HFF-Myc (cell line): Measurements from ENCODE around the gene SH2D5.

Experiments
- DNase-seq: peaks from one replicate; pipeline ENCODE4 v3.0.0-alpha.2; 2011; ENCODE audit warnings: low read depth; ENCODE audit errors: extremely low read depth
- H3K4me3 ChIP-seq: replicated peaks from 2 replicates; pipeline ENCODE4 v1.5.1; 2011; ENCODE audit warnings: low read depth, mild to moderate bottlenecking, control low read depth, low read length
- TF ChIP-seq, protein P1 (sequence below): IDR thresholded peaks from 2 replicates; pipeline ENCODE4 v1.5.1; 2012; ENCODE audit warnings: mild to moderate bottlenecking, low read depth, low read length, control low read depth; ENCODE audit errors: missing control alignments

SH2D5 gene

DNA sequence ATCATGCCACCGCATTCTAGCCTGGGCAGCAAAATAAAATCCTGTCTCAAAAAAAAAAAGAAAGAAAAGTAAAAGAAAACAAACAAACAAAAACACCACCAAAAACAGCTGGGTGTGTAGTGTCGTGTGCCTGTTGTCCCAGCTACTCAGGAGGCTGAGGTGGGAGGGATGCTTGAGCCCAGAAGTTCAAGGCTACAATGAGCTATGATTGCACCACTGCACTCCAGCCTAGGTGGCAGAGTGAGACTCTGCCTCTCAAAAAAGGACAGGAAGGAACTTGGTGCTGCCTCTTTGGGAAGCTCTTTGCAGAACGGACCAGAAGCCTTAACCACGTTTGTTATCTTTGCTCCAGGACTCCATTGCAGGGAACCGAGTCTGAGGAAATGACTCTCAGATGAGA is 25.7 kb downstream of the SH2D5 start:
- DNase-seq, result no peak
- TF ChIP-seq, protein P1, sequence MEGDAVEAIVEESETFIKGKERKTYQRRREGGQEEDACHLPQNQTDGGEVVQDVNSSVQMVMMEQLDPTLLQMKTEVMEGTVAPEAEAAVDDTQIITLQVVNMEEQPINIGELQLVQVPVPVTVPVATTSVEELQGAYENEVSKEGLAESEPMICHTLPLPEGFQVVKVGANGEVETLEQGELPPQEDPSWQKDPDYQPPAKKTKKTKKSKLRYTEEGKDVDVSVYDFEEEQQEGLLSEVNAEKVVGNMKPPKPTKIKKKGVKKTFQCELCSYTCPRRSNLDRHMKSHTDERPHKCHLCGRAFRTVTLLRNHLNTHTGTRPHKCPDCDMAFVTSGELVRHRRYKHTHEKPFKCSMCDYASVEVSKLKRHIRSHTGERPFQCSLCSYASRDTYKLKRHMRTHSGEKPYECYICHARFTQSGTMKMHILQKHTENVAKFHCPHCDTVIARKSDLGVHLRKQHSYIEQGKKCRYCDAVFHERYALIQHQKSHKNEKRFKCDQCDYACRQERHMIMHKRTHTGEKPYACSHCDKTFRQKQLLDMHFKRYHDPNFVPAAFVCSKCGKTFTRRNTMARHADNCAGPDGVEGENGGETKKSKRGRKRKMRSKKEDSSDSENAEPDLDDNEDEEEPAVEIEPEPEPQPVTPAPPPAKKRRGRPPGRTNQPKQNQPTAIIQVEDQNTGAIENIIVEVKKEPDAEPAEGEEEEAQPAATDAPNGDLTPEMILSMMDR, result no peak
- H3K4me3 ChIP-seq, result no peak overlapping the region

DNA sequence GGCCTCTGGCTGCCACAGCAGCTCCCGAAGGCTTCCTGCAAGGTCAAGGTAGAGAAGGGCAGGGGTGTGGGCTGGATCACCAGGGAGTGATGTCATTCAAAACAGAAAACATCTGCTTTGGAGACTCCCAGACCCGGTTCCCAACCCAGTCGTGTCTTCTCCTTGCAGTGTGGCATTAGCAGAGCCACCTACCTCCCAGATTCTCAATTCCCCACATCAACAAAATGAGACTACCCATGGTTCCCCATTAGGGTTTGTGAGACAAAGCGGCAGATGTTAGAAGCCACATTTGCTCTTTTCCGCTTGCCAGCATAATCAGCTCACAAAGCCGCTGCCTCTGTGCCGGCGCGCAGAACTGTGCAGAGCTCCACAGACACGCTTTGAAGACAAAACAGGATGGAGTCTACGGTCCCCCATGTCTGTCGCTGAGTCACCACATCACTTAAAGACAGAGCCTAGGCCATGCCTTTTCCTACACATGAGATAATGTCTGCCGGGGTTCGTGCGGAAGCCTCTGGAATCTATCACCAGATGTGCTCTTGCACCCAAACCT is 27.2 kb downstream of the SH2D5 start:
- TF ChIP-seq, protein P1, result no peak
- no peak overlapping the region for H3K4me3 ChIP-seq
- DNase-seq, result no peak

DNA sequence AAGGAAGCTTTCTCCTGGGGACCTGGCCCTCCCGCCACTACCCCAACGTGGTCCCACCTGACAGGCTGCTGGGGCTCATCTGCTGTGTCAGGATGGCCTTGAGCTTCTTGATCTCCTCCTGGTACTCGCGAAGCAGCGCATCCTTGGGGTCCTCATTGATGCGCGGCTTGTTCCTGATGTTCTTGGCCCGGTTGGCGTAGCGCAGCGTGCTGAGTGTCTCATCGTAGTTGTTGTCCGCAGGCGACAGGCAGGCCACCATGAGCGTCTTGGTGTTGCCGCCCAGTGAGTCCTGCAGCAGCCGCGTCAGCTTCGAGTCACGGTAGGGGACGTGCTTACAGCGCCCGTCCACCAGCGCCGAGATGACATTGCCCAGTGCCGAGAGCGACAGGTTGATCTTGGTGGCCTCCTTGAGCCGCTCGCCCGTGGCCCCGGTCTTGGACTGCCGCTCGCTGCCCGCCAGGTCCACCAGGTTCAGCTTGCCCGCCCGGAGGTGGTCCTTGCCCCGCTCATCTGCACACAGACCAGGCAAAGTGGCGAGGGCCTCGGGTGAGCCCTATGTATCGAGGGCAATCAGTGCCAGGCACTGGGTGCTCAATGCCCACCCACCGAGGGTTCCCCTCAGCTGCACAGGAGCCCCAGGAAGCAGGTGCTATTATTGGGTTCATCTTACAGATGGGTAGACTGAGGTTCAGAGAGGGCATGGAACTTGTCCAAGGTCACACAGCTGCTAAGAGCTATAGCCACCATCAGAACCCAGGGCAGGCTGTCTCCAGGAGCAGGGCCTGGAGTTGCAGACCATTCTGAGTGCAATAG is 27.9 kb downstream of the SH2D5 start:
- DNase-seq, result no peak
- TF ChIP-seq, protein P1, result no peak
- no peak overlapping the region for H3K4me3 ChIP-seq

DNA sequence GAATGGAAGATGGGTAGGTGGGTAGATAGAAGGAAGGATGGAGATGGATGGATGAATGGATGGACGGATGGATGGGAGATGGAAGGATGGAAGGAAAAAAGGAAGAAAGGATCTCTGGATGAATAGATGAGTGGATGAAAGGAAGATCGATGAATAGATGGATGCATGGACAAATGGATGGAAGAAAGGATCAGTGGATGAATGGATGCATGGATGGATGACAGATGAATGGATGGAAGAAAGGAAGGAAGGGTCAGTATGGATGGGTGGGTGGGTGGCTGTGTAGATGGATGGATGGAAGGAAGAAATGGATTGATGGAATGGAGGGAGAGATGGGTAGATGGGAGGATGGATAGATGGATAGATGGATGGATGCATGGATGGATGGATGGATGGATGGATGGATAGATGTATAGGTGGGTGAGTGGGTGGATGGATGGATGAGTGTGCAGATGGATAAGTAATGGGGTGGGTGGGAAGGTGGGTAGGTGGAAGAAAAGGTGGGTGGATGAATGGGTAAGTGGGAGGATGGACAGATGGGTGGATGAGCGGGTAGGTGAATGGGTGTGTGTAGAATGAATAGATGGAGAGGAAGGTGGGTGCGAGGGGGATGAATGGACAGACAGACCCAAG is 29.3 kb downstream of the SH2D5 start:
- H3K4me3 ChIP-seq, result no peak overlapping the region
- no peak for DNase-seq
- TF ChIP-seq, protein P1, result no peak

DNA sequence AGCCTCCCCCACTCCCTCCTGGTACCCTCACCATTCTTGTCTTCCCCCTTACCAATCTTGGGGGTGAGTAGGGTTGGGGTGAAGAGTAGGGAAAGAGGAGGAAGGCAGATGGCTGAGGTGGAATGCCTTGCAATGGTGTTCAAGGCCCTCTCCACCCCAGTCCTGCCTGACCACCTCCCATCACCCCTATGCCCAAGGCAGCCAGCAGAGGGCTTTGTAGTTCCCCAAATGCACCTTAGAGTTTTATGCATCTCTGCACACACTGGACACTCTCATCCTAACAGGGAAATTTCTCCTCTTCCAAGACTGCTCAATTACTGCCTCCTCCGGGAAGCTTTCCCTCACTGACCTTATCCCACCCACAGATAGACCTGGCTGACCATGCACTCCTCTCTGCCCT is 30.1 kb downstream of the SH2D5 start:
- no peak for DNase-seq
- TF ChIP-seq, protein P1, result peak; percentile 38
- no peak overlapping the region for H3K4me3 ChIP-seq

DNA sequence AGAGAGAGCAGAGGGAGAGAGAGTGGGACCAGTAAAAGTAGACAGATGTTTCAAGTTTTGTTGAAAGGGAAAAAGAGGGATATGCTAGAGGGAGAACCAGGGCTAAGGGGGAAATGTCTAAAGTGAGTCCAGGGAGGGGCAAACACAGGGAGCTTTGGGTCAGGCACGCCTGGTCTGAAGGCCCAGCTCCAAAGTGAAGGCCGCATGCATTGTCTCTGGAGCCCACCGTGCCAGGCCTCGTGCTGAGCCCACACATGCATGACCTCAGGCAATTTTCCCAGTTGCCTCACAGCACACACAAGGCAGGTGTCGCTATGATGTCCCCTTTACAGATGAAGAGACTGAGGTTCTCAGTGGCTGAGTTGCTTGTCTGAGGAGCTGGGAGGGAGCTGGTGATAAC is 30.7 kb downstream of the SH2D5 start:
- TF ChIP-seq, protein P1, result no peak
- DNase-seq, result no peak
- no peak overlapping the region for H3K4me3 ChIP-seq
